GM21423 (cell line): ENCODE measurements around the gene CASP10.
A peak's percentile ranks its signal among the peaks of the same experiment; 100 is the strongest.
"Not testable (repeated sequence)": the region's sequence is repeated elsewhere in the genome, so short reads cannot be mapped to it uniquely, and the experiment has no call there.

Experiments
- ATAC-seq: cut with Tn5 transposase; IDR thresholded peaks from one replicate; pipeline ENCODE4 v1.9.1; 2021; ENCODE audit warnings: mild to moderate bottlenecking, moderate library complexity; ENCODE audit not compliant: unreplicated experiment

CASP10 gene

GRCh38 chr2:201154615-201155399, 28.1 kb upstream of the CASP10 start:
- ATAC-seq = no peak

- ATAC-seq = no peak
These were observed 26.9 kb upstream of the CASP10 start for GRCh38 chr2:201156036-201156435.

GRCh38 chr2:201156640-201157039, 26.3 kb upstream of the CASP10 start:
- no peak for ATAC-seq

- peak; percentile 30 for ATAC-seq
These were observed 25.2 kb upstream of the CASP10 start for GRCh38 chr2:201157694-201158093.

- ATAC-seq = peak; percentile 94
These were observed 24.6 kb upstream of the CASP10 start for GRCh38 chr2:201158111-201158929.

- ATAC-seq = no peak
These were observed 18.8 kb upstream of the CASP10 start for GRCh38 chr2:201164166-201164565.

- no peak for ATAC-seq
These were observed 15.4 kb upstream of the CASP10 start for GRCh38 chr2:201167546-201167945.

GRCh38 chr2:201168496-201168895, 14.4 kb upstream of the CASP10 start:
- not testable (repeated sequence) for ATAC-seq

GRCh38 chr2:201171259-201171814, 11.6 kb upstream of the CASP10 start:
- ATAC-seq = no peak

GRCh38 chr2:201172279-201172678, 10.7 kb upstream of the CASP10 start:
- no peak for ATAC-seq

DNA sequence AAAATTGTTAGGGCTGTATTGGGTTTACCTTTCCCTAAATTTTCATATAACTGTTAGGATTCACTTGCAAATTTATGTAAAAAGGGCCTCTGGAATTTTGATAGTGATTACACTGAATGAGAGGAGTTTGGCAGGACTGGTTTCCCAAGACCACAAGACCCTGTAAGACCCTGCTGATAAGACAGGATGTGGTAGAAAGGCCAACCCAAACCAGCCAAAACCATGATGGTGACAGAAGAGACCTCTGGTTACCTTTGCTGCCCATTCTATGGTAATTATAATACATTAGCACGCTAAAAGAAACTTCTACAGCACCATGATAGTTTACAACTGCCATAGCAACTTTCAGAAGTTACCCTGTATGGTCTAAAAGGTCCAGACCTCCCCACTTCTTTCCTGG, 8.3 kb upstream of the CASP10 start:
- ATAC-seq = no peak

DNA sequence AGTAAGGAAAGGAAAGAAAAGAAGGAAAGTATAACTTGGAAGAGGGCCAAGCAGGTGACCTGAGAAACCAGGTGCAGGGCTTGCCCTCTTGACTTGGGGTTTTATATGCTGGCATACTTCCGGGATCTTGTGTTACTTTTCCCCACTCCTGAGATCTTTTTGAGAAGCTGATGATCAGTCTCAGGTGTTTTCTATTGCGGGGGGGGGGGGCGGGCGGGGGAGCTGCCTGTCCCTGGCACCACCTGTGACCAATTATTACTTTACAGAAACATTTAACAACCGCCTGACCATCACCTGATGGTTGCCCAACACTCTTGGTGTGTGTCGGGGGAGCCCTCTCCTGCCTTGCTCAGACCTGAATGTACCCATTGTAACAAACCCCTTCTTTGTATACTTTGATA, 6.9 kb upstream of the CASP10 start:
- no peak for ATAC-seq

GRCh38 chr2:201180010-201180409, 2.9 kb upstream of the CASP10 start:
- ATAC-seq = no peak

GRCh38 chr2:201183365-201183727, 405 bp downstream of the CASP10 start:
- ATAC-seq = peak; percentile 21

- not testable (repeated sequence) for ATAC-seq
These were observed 894 bp downstream of the CASP10 start for GRCh38 chr2:201183835-201184234.

- ATAC-seq = not testable (repeated sequence)
These were observed 1.3 kb downstream of the CASP10 start for GRCh38 chr2:201184248-201184647.

DNA sequence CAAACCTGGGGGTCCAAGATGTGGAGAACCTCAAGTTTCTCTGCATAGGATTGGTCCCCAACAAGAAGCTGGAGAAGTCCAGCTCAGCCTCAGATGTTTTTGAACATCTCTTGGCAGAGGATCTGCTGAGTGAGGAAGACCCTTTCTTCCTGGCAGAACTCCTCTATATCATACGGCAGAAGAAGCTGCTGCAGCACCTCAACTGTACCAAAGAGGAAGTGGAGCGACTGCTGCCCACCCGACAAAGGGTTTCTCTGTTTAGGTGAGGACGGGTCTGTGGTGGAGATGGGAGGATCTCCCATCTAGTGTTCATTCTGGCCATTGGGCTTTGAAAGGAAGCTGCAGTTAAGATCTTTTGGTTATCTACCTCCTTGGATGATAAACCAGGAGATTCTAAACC, 2.9 kb downstream of the CASP10 start:
- ATAC-seq = no peak

DNA sequence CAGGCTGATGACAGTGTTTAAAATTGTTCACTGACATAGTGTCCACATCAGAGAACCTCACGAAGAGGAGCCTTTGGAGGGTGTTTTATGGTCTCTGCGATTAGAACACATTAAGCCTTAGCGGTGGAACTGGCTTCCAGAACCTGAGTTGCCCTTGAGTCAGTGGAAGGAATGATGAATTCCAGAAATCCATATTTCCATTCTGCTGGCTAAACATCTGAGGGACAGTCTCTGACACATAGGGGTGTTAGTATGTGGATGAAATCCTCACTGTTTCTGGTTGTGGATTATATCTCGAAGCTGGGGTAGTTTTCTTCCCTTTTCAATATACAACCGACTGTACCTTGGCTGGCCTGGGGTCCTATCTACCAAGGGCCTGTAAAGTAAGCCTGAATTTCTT, 4.0 kb downstream of the CASP10 start:
- no peak for ATAC-seq

GRCh38 chr2:201188449-201188848, 5.5 kb downstream of the CASP10 start:
- ATAC-seq = no peak

GRCh38 chr2:201191132-201191875, 8.4 kb downstream of the CASP10 start:
- ATAC-seq = no peak

GRCh38 chr2:201194097-201194496, 11.2 kb downstream of the CASP10 start:
- ATAC-seq = peak; percentile 91
